HG02852 (cell line): ENCODE measurements around the gene BCCIP.

Experiments
- ATAC-seq: cut with Tn5 transposase; IDR thresholded peaks from one replicate; pipeline ENCODE4 v1.9.1; 2021; ENCODE audit warnings: mild to moderate bottlenecking, moderate library complexity; ENCODE audit not compliant: unreplicated experiment

Gene BCCIP

GRCh38 chr10:125883211-125883610 lies 59.9 kb downstream of the BCCIP start:
- ATAC-seq, result no peak
